GM12891 (cell line): Measurements from ENCODE around the gene EVPL.

Source experiments
- PAX5 ChIP-seq: IDR thresholded peaks from 2 replicates; pipeline ENCODE4 v1.6.1; 2011; ENCODE audit warnings: low read length, moderate library complexity, mild to moderate bottlenecking; ENCODE audit not compliant: insufficient read depth, severe bottlenecking
- POLR2A ChIP-seq: IDR thresholded peaks from 2 replicates; pipeline ENCODE4 v1.6.1; 2011; ENCODE audit warnings: low read depth, low read length, control low read depth
- POLR2AphosphoS5 ChIP-seq: IDR thresholded peaks from 2 replicates; pipeline ENCODE4 v1.6.1; 2011; ENCODE audit warnings: low read depth, low read length, control low read depth
- POU2F2 ChIP-seq: IDR thresholded peaks from 2 replicates; pipeline ENCODE4 v1.6.1; 2011; ENCODE audit warnings: low read depth, mild to moderate bottlenecking, control low read depth, low read length, moderate library complexity
- TAF1 ChIP-seq: IDR thresholded peaks from 2 replicates; pipeline ENCODE4 v1.6.1; 2011; ENCODE audit warnings: low read depth, low read length, control low read depth

GRCh38 chr17:76005263-76006149 lies 21.6 kb downstream of the EVPL start:
- no peak for TF ChIP-seq POLR2A
- no peak for TF ChIP-seq POLR2AphosphoS5
- TF ChIP-seq TAF1 = no peak
- no peak for TF ChIP-seq POU2F2
- TF ChIP-seq PAX5 = no peak
